Lung (tissue), 12 donors: ENCODE measurements around the gene LRRFIP2. TPM values are rescaled to one million over a fixed set of nuclear protein-coding genes. Genes with fewer than 3 reads are reported as not detected.

Source experiments
- ATAC-seq: fragments of 200-7000 bp; cut with Tn5 transposase; one replicate; pipeline ENCODE4 v1.9.1; 2020; ENCODE audit warnings: moderate number of reproducible peaks; ENCODE audit not compliant: insufficient read depth, low FRiP score
- DNase-seq, 3 donors: peaks; one replicate each; pipeline ENCODE4 v3.0.0-alpha.2; 2013 to 2017
- H3K27ac ChIP-seq, 2 donors: one replicate each; pipeline ENCODE4 v1.5.1; 2013; ENCODE audit warnings: mild to moderate bottlenecking in 2 of 2, moderate library complexity in 2 of 2, control low read depth in 1 of 2, inconsistent platforms in 1 of 2, low read depth in 1 of 2, low read length in 1 of 2
- H3K27me3 ChIP-seq, 3 donors: one replicate each; pipeline ENCODE4 v1.5.1; 2013; ENCODE audit warnings: low read length in 2 of 3; ENCODE audit not compliant: control insufficient read depth in 3 of 3, insufficient read depth in 3 of 3
- H3K36me3 ChIP-seq, 4 donors: one replicate each; pipeline ENCODE4 v1.5.1; 2013; ENCODE audit warnings: low read length in 4 of 4, mild to moderate bottlenecking in 1 of 4, moderate library complexity in 1 of 4; ENCODE audit not compliant: control insufficient read depth in 4 of 4, insufficient read depth in 4 of 4
- H3K4me1 ChIP-seq, 5 donors: one replicate each; pipeline ENCODE4 v1.5.1; 2013; ENCODE audit warnings: low read length in 5 of 5, mild to moderate bottlenecking in 2 of 5, moderate library complexity in 1 of 5; ENCODE audit not compliant: control insufficient read depth in 5 of 5, insufficient read depth in 5 of 5
- H3K4me3 ChIP-seq: one replicate; pipeline ENCODE4 v1.5.1; 2013; ENCODE audit warnings: mild to moderate bottlenecking, control low read depth, moderate library complexity
- H3K9ac ChIP-seq, 2 donors: one replicate each; pipeline ENCODE4 v1.5.1; 2013; ENCODE audit warnings: low read length in 2 of 2, control low read depth in 1 of 2; ENCODE audit not compliant: insufficient read depth in 1 of 2
- H3K9me3 ChIP-seq, 4 donors: one replicate each; pipeline ENCODE4 v1.5.1; 2013; ENCODE audit warnings: low read length in 3 of 4, mild to moderate bottlenecking in 1 of 4, moderate library complexity in 1 of 4; ENCODE audit not compliant: control insufficient read depth in 4 of 4, insufficient read depth in 3 of 4
- CTCF ChIP-seq: IDR thresholded peaks from 2 replicates; pipeline ENCODE4 v1.5.1; 2012; ENCODE audit warnings: mild to moderate bottlenecking; ENCODE audit errors: control extremely low read depth, extremely low read depth
- WGBS, 2 donors: extraction: QIAGEN DNeasy Blood & Tissue Kit; methylation state at CpG; one replicate each; pipeline ENCODE4 v1.1.7; 2013; 5-methylcytosine and 5-hydroxymethylcytosine counted together
- polyA plus RNA-seq, 2 donors: library from polyadenylated mRNA; stranded (reverse); fragments of 200-250 nt; gene quantifications; one replicate each; pipeline ENCODE4 v1.2.1, GENCODE V29; 2013
- total RNA-seq, 2 donors: library from RNA; depleted of rRNA in 1 of 2; stranded (reverse); fragments of >200 nt in 1 of 2; gene quantifications; one replicate each; pipeline ENCODE4 v1.2.1, GENCODE V29; 2014 to 2021
- donor health status: control.
- donor health status: control.
- donor health status: Bipolar disorder and iron deficiency.
- donor health status: healthy.
- donor health status: DM: yes; HTN: yes; CAD: no.

Gene LRRFIP2
- total and polyA plus RNA-seq, 4 donors: 24.8 to 106 (median 44.6) TPM

GRCh38 chr3:37190667-37191066 lies 16.3 kb upstream of the LRRFIP2 start:
- no peak overlapping the region for H3K9ac ChIP-seq
- H3K36me3 ChIP-seq: no peaks in the 10 kb centered on the region
- no peaks in the 10 kb centered on the region for H3K9me3 ChIP-seq
- ATAC-seq: no peak
- H3K4me1 ChIP-seq: no peaks in the 10 kb centered on the region
- no peak for TF ChIP-seq CTCF
- DNase-seq: no peak
- no peaks in the 10 kb centered on the region for H3K27me3 ChIP-seq
- H3K4me3 ChIP-seq: no peak overlapping the region
- 51 to 82% methylated on average over 1 of the region's 1 CpG for WGBS, 2 donors
- no peak overlapping the region for H3K27ac ChIP-seq

DNA sequence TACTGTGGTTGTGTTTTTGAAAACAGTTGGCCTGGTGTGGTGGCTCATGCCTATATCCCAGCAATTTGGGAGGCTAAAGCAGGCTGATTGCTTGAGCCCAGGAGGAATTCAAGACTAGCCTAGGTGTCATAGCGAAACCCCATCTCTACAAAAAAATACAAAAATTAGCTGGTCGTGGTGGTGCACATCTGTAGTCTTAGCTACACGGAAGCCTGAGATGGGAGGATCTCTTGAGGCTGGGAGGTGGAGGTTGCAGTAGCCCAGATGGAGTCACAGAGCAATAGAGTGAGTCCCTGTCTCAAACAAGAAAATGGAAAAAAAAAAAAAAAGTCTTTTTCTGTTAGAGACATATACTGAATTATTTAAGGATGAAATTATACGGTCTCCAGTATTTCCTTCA lies 14.7 kb upstream of the LRRFIP2 start:
- no peak for DNase-seq
- Histone ChIP-seq H3K4me1 (peaks cover 0 to 4% (median 0%) of the 10 kb centered on the region in 5 donors), H3K9ac (no peak overlapping the region), H3K9me3 (no peaks in the 10 kb centered on the region), H3K4me3 (no peak overlapping the region), H3K27me3 (no peaks in the 10 kb centered on the region), H3K36me3 (no peaks in the 10 kb centered on the region), H3K27ac (no peak overlapping the region)
- 72 to 77% methylated on average over 4 of the region's 4 CpGs for WGBS, 2 donors
- ATAC-seq: no peak
- TF ChIP-seq CTCF: no peak

GRCh38 chr3:37183976-37184375 lies 9.6 kb upstream of the LRRFIP2 start:
- no peak overlapping the region for H3K4me3 ChIP-seq
- peaks cover 0 to 24% (median 2%) of the 10 kb centered on the region in 5 donors for H3K4me1 ChIP-seq
- no peak for TF ChIP-seq CTCF
- no peaks in the 10 kb centered on the region for H3K9me3 ChIP-seq
- peaks cover 0 to 2% (median 0%) of the 10 kb centered on the region in 4 donors for H3K36me3 ChIP-seq
- peak in 1 of 3 donors; percentile 31 for DNase-seq
- no peaks in the 10 kb centered on the region for H3K27me3 ChIP-seq
- H3K27ac ChIP-seq: peak overlapping the region; percentile 70 to 85
- peak; percentile 42 for ATAC-seq
- 49 to 75% methylated on average over 5 of the region's 5 CpGs for WGBS, 2 donors
- no peak overlapping the region for H3K9ac ChIP-seq

DNA sequence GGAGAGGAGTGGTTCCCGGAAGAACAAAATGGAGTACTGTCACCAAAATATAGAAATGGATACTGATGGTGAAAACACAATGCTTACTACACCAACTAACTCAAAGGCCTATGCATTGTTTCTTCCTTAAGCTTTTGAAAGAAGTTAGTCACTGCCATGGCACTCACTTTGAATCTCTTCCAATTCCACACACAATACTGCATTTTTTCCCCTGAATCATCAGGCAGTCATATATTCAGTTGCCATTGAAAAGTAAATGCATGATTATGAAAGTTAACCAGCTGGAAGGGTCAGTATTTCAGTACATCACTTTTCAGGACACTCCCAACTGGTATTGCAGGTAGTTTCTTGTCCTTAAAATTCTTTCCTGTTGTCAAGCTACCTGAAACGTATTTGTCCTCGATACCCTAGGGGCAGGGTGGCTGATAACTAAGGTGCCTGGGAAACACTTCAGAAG lies 9.0 kb upstream of the LRRFIP2 start:
- H3K4me1 ChIP-seq: peaks cover 0 to 24% (median 4%) of the 10 kb centered on the region in 5 donors
- no peak for TF ChIP-seq CTCF
- H3K9me3 ChIP-seq: no peaks in the 10 kb centered on the region
- H3K27ac ChIP-seq: peak overlapping the region; percentile 42 to 85
- no peak overlapping the region for H3K9ac ChIP-seq
- 65 to 82% methylated on average over 3 of the region's 3 CpGs for WGBS, 2 donors
- DNase-seq (peak in 2 of 3 donors; percentile 12 to 29), ATAC-seq (peak; percentile 60)
- H3K36me3 ChIP-seq: peaks cover 0 to 2% (median 0%) of the 10 kb centered on the region in 4 donors
- H3K27me3 ChIP-seq: no peaks in the 10 kb centered on the region
- H3K4me3 ChIP-seq: no peak overlapping the region
